ENCODE data around the gene SYNC.
A peak's percentile ranks its signal among the peaks of the same experiment; 100 is the strongest.

Gene SYNC

GRCh38 chr1:32650752-32651460 is 51.7 kb downstream of the SYNC start, which contains the start of gene RBBP4:
RBBP4 (plus strand) TSS chr1:32651208; CDS start chr1:32651307, 99 bp downstream.
- H3K27me3 ChIP-seq (ENCODE audit: control insufficient read depth in 3 of 3, insufficient read depth in 3 of 3, low read depth in 1 of 3, low read length in 3 of 3) = no peaks in the 10 kb centered on the region
- H3K23ac ChIP-seq (ENCODE audit: low read depth, low read length, poor library complexity) = peak within 1 kb of the TSS; percentile 99
- peak within 1 kb of the TSS; percentile 41 for H2BK12ac ChIP-seq (ENCODE audit: low read length)
- peak within 1 kb of the TSS; percentile 10 for H2AK5ac ChIP-seq (ENCODE audit: low read depth, low read length)
- peak within 1 kb of the TSS; percentile 96 for H4K8ac ChIP-seq (ENCODE audit: low read depth, low read length)
- H3K9me3 ChIP-seq (replicated peaks in 1 of 2; ENCODE audit: control insufficient read depth in 2 of 2, insufficient read depth in 1 of 2, low read depth in 1 of 2, low read length in 2 of 2) = peaks cover 0 to 11% of the 10 kb centered on the region in 2 donors
- peak within 1 kb of the TSS; percentile 100 for H3K18ac ChIP-seq (ENCODE audit: low read length)
- H3K4me3 ChIP-seq (ENCODE audit: low read length in 2 of 2) = peak within 1 kb of the TSS; percentile 79 to 94
- H3K14ac ChIP-seq (ENCODE audit: low read length) = peak within 1 kb of the TSS; percentile 94
- H3K4ac ChIP-seq (ENCODE audit: low read length) = peak within 1 kb of the TSS; percentile 98
- peak within 1 kb of the TSS; percentile 84 for H3K4me2 ChIP-seq (ENCODE audit: insufficient read depth, low read length, poor library complexity, severe bottlenecking)
- peak within 1 kb of the TSS; percentile 60 for H2BK15ac ChIP-seq (ENCODE audit: low read length)
- H3K4me1 ChIP-seq (ENCODE audit: control insufficient read depth in 2 of 2, insufficient read depth in 1 of 2, low read depth in 1 of 2, low read length in 2 of 2) = peaks cover 5% of the 10 kb centered on the region in 2 donors
- H3K27ac ChIP-seq (replicated peaks; ENCODE audit: low read length) = peak within 1 kb of the TSS; percentile 99
- peak within 1 kb of the TSS; percentile 87 for H4K91ac ChIP-seq (ENCODE audit: low read depth, low read length, poor library complexity)
- H3K79me1 ChIP-seq (ENCODE audit: low read depth, low read length) = peaks cover 4% of the 10 kb centered on the region
- peak within 1 kb of the TSS; percentile 62 for H2BK5ac ChIP-seq (ENCODE audit: low read length)
- peak within 1 kb of the TSS; percentile 99 for H3K9ac ChIP-seq (ENCODE audit: low read depth, low read length, poor library complexity)
- H3K36me3 ChIP-seq (replicated peaks in 1 of 2; ENCODE audit: control insufficient read depth in 2 of 2, insufficient read depth in 2 of 2, low read length in 2 of 2) = peaks cover 18 to 55% of the 10 kb centered on the region in 2 donors
- WGBS, 2 donors (ENCODE audit: extremely low coverage in 2 of 2, insufficient read length in 2 of 2, insufficient replicate concordance in 1 of 2) = no CpG with 5 or more reads among the region's 67 CpGs
- peak within 1 kb of the TSS; percentile 91 for H2BK120ac ChIP-seq (ENCODE audit: low read depth, low read length)
- peak within 1 kb of the TSS; percentile 93 for H2AFZ ChIP-seq (ENCODE audit: low read length)
- DNase-seq (ENCODE audit: low spot score) = peak; percentile 98

GRCh38 chr1:32650248-32650751 is 52.3 kb downstream of the SYNC start, which contains the start of gene ZBTB8OS:
ZBTB8OS (minus strand) TSS chr1:32650550; CDS start chr1:32650529, 21 bp downstream.
- Histone ChIP-seq H3K4me3 (ENCODE audit: low read length in 2 of 2) (peak within 1 kb of the TSS; percentile 79 to 94), H4K8ac (ENCODE audit: low read depth, low read length) (peak within 1 kb of the TSS; percentile 96), H3K23ac (ENCODE audit: low read depth, low read length, poor library complexity) (peak within 1 kb of the TSS; percentile 99), H3K27me3 (ENCODE audit: control insufficient read depth in 3 of 3, insufficient read depth in 3 of 3, low read depth in 1 of 3, low read length in 3 of 3) (no peaks in the 10 kb centered on the region), H3K4ac (ENCODE audit: low read length) (peak within 1 kb of the TSS; percentile 98), H3K9me3 (replicated peaks in 1 of 2; ENCODE audit: control insufficient read depth in 2 of 2, insufficient read depth in 1 of 2, low read depth in 1 of 2, low read length in 2 of 2) (peaks cover 0 to 11% of the 10 kb centered on the region in 2 donors), H3K4me1 (ENCODE audit: control insufficient read depth in 2 of 2, insufficient read depth in 1 of 2, low read depth in 1 of 2, low read length in 2 of 2) (peaks cover 5% of the 10 kb centered on the region in 2 donors), H3K14ac (ENCODE audit: low read length) (peak within 1 kb of the TSS; percentile 94), H3K9ac (ENCODE audit: low read depth, low read length, poor library complexity) (peak within 1 kb of the TSS; percentile 99), H4K91ac (ENCODE audit: low read depth, low read length, poor library complexity) (peak within 1 kb of the TSS; percentile 87), H2BK5ac (ENCODE audit: low read length) (peak within 1 kb of the TSS; percentile 62), H2AK5ac (ENCODE audit: low read depth, low read length) (peak within 1 kb of the TSS; percentile 10), H2BK120ac (ENCODE audit: low read depth, low read length) (peak within 1 kb of the TSS; percentile 91), H2BK15ac (ENCODE audit: low read length) (peak within 1 kb of the TSS; percentile 60), H2AFZ (ENCODE audit: low read length) (peak within 1 kb of the TSS; percentile 93), H3K79me1 (ENCODE audit: low read depth, low read length) (peaks cover 4% of the 10 kb centered on the region), H3K36me3 (replicated peaks in 1 of 2; ENCODE audit: control insufficient read depth in 2 of 2, insufficient read depth in 2 of 2, low read length in 2 of 2) (peaks cover 14 to 55% of the 10 kb centered on the region in 2 donors), H3K27ac (replicated peaks; ENCODE audit: low read length) (peak within 1 kb of the TSS; percentile 99), H2BK12ac (ENCODE audit: low read length) (peak within 1 kb of the TSS; percentile 41), H3K18ac (ENCODE audit: low read length) (peak within 1 kb of the TSS; percentile 100), H3K4me2 (ENCODE audit: insufficient read depth, low read length, poor library complexity, severe bottlenecking) (peak within 1 kb of the TSS; percentile 84)
- no CpG with 5 or more reads among the region's 21 CpGs for WGBS, 2 donors (ENCODE audit: extremely low coverage in 2 of 2, insufficient read length in 2 of 2, insufficient replicate concordance in 1 of 2)
- DNase-seq (ENCODE audit: low spot score) = peak; percentile 77

- peaks cover 6% of the 10 kb centered on the region for H3K79me1 ChIP-seq (ENCODE audit: low read depth, low read length)
- no peak for DNase-seq (ENCODE audit: low spot score)
- no peak overlapping the region for H2BK120ac ChIP-seq (ENCODE audit: low read depth, low read length)
- H3K9me3 ChIP-seq (replicated peaks in 1 of 2; ENCODE audit: control insufficient read depth in 2 of 2, insufficient read depth in 1 of 2, low read depth in 1 of 2, low read length in 2 of 2) = peaks cover 0 to 11% of the 10 kb centered on the region in 2 donors
- no CpG with 5 or more reads among the region's 6 CpGs for WGBS, 2 donors (ENCODE audit: extremely low coverage in 2 of 2, insufficient read length in 2 of 2, insufficient replicate concordance in 1 of 2)
- H3K4me2 ChIP-seq (ENCODE audit: insufficient read depth, low read length, poor library complexity, severe bottlenecking) = no peak overlapping the region
- peaks cover 4 to 33% of the 10 kb centered on the region in 2 donors for H3K36me3 ChIP-seq (replicated peaks in 1 of 2; ENCODE audit: control insufficient read depth in 2 of 2, insufficient read depth in 2 of 2, low read length in 2 of 2)
- H4K8ac ChIP-seq (ENCODE audit: low read depth, low read length) = no peak overlapping the region
- no peak overlapping the region for H2BK12ac ChIP-seq (ENCODE audit: low read length)
- no peak overlapping the region for H3K18ac ChIP-seq (ENCODE audit: low read length)
- H3K27me3 ChIP-seq (ENCODE audit: control insufficient read depth in 3 of 3, insufficient read depth in 3 of 3, low read depth in 1 of 3, low read length in 3 of 3) = no peaks in the 10 kb centered on the region
- no peak overlapping the region for H3K14ac ChIP-seq (ENCODE audit: low read length)
- no peak overlapping the region for H3K4me3 ChIP-seq (ENCODE audit: low read length in 2 of 2)
- no peak overlapping the region for H3K23ac ChIP-seq (ENCODE audit: low read depth, low read length, poor library complexity)
- no peak overlapping the region for H3K4ac ChIP-seq (ENCODE audit: low read length)
- no peak overlapping the region for H2BK5ac ChIP-seq (ENCODE audit: low read length)
- no peak overlapping the region for H2AFZ ChIP-seq (ENCODE audit: low read length)
- H4K91ac ChIP-seq (ENCODE audit: low read depth, low read length, poor library complexity) = no peak overlapping the region
- no peak overlapping the region for H2AK5ac ChIP-seq (ENCODE audit: low read depth, low read length)
- H3K4me1 ChIP-seq (ENCODE audit: control insufficient read depth in 2 of 2, insufficient read depth in 1 of 2, low read depth in 1 of 2, low read length in 2 of 2) = peaks cover 3 to 5% of the 10 kb centered on the region in 2 donors
- H3K27ac ChIP-seq (replicated peaks; ENCODE audit: low read length) = no peak overlapping the region
- no peak overlapping the region for H2BK15ac ChIP-seq (ENCODE audit: low read length)
- no peak overlapping the region for H3K9ac ChIP-seq (ENCODE audit: low read depth, low read length, poor library complexity)
Measured at GRCh38 chr1:32647308-32648134, 55.0 kb downstream of the SYNC start.
